Measurements from ENCODE around the gene TCTN3.
"Not testable (repeated sequence)": the region's sequence is repeated elsewhere in the genome, so short reads cannot be mapped to it uniquely, and the experiment has no call there.

TCTN3 gene

GRCh38 chr10:95635319-95635733, 58.4 kb downstream of the TCTN3 start:
- no peak for DNase-seq (ENCODE audit: low read depth, low spot score)

- no peak for DNase-seq (ENCODE audit: low read depth, low spot score)
Observed at GRCh38 chr10:95628786-95629185, 64.9 kb downstream of the TCTN3 start.

- no peak for DNase-seq (ENCODE audit: low read depth, low spot score)
Observed at GRCh38 chr10:95626500-95626899, 67.2 kb downstream of the TCTN3 start.

- not testable (repeated sequence) for DNase-seq (ENCODE audit: low read depth, low spot score)
Observed at GRCh38 chr10:95620415-95620814, 73.3 kb downstream of the TCTN3 start.

- no peak for DNase-seq (ENCODE audit: low read depth, low spot score)
Observed at GRCh38 chr10:95618101-95618500, 75.6 kb downstream of the TCTN3 start.

GRCh38 chr10:95616446-95616845, 77.3 kb downstream of the TCTN3 start:
- DNase-seq (ENCODE audit: low read depth, low spot score), result no peak

All from iPS DF 19.7 (cell line).